ENCODE data around the gene TAGAP. TPM values are rescaled to one million over a fixed set of nuclear protein-coding genes. Genes with fewer than 3 reads are reported as not detected.

TAGAP gene
- polyA plus RNA-seq, 1 of the 3 experiments (the other 2 are of a cell fraction) = not detected

GRCh38 chr6:159061146-159061545 lies 16.4 kb upstream of the TAGAP start:
- Histone ChIP-seq H3K4me1 (ENCODE audit: control insufficient read depth in 1 of 2, insufficient read depth in 2 of 2, low read depth in 1 of 2, low read length in 1 of 2) (no peaks in the 10 kb centered on the region; a peak in 1 of 4 replicates), H4K20me1 (ENCODE audit: insufficient read depth) (no peaks in the 10 kb centered on the region), H3K4me2 (no peak overlapping the region), H3K27ac (ENCODE audit: low read depth in 2 of 2, low read length in 1 of 2) (no peak overlapping the region), H3F3A (replicated peaks; ENCODE audit: insufficient read depth) (no peaks in the 10 kb centered on the region), H3K36me3 (replicated peaks in 1 of 2; ENCODE audit: control insufficient read depth in 1 of 2, insufficient read depth in 2 of 2, low read length in 1 of 2) (no peaks in the 10 kb centered on the region), H3K27me3 (ENCODE audit: insufficient read depth) (peaks cover 33% of the 10 kb centered on the region; the same call in 1 of the 2 replicates), H3K79me2 (ENCODE audit: insufficient read depth) (no peaks in the 10 kb centered on the region), H2AFZ (ENCODE audit: low read depth) (no peak overlapping the region), H3K9me3 (no peaks in the 10 kb centered on the region), H3K4me3 (ENCODE audit: low read depth in 2 of 2, low read length in 1 of 2) (no peak overlapping the region), H3K9ac (no peak overlapping the region), H3K9me2 (no peaks in the 10 kb centered on the region)
- CTCF ChIA-PET = interaction anchor here (1.5 kb wide), 1 partner anchor 73 kb away, joined by 4 read pairs; no protein-coding TSS in a partner anchor
- no peak for TF ChIP-seq FOXJ3 (CRISPR knock-in tag; IDR thresholded peaks at IDR 0.05)
- TF ChIP-seq SIN3A (IDR thresholded peaks at IDR 0.05; ENCODE audit: borderline replicate concordance, low read depth, low read length) = no peak
- TF ChIP-seq SMC3 (IDR thresholded peaks at IDR 0.05; ENCODE audit: low read depth, low read length) = no peak
- TF ChIP-seq, protein P1, sequence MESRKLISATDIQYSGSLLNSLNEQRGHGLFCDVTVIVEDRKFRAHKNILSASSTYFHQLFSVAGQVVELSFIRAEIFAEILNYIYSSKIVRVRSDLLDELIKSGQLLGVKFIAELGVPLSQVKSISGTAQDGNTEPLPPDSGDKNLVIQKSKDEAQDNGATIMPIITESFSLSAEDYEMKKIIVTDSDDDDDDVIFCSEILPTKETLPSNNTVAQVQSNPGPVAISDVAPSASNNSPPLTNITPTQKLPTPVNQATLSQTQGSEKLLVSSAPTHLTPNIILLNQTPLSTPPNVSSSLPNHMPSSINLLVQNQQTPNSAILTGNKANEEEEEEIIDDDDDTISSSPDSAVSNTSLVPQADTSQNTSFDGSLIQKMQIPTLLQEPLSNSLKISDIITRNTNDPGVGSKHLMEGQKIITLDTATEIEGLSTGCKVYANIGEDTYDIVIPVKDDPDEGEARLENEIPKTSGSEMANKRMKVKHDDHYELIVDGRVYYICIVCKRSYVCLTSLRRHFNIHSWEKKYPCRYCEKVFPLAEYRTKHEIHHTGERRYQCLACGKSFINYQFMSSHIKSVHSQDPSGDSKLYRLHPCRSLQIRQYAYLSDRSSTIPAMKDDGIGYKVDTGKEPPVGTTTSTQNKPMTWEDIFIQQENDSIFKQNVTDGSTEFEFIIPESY (IDR thresholded peaks at IDR 0.05; ENCODE audit: borderline replicate concordance, low read depth) = no peak
- no peak for TF ChIP-seq RXRA (IDR thresholded peaks at IDR 0.05; ENCODE audit: borderline replicate concordance, low read depth)
- TF ChIP-seq RCOR1 (IDR thresholded peaks at IDR 0.05; ENCODE audit: low read length) = no peak
- no peak for TF ChIP-seq NRF1 (IDR thresholded peaks at IDR 0.05; ENCODE audit: low read depth, low read length)
- POLR2A ChIA-PET = no interaction called here
- 22% methylated on average over 7 of the region's 7 CpGs for WGBS (ENCODE audit: low lambda C conversion rate)
- no peak for DNase-seq

- Histone ChIP-seq H3K4me3 (ENCODE audit: low read depth in 2 of 2, low read length in 1 of 2) (no peak overlapping the region), H3K79me2 (ENCODE audit: insufficient read depth) (no peaks in the 10 kb centered on the region), H3K4me2 (no peak overlapping the region), H3K27me3 (ENCODE audit: insufficient read depth) (peaks cover 39% of the 10 kb centered on the region; the same call in 1 of the 2 replicates), H2AFZ (ENCODE audit: low read depth) (no peak overlapping the region), H3K27ac (ENCODE audit: low read depth in 2 of 2, low read length in 1 of 2) (no peak overlapping the region), H3K9me3 (no peaks in the 10 kb centered on the region), H3K9me2 (no peaks in the 10 kb centered on the region), H3F3A (replicated peaks; ENCODE audit: insufficient read depth) (no peaks in the 10 kb centered on the region), H3K36me3 (replicated peaks in 1 of 2; ENCODE audit: control insufficient read depth in 1 of 2, insufficient read depth in 2 of 2, low read length in 1 of 2) (no peaks in the 10 kb centered on the region), H3K4me1 (ENCODE audit: control insufficient read depth in 1 of 2, insufficient read depth in 2 of 2, low read depth in 1 of 2, low read length in 1 of 2) (no peaks in the 10 kb centered on the region; a peak in 1 of 4 replicates), H4K20me1 (ENCODE audit: insufficient read depth) (no peaks in the 10 kb centered on the region), H3K9ac (no peak overlapping the region)
- ChIA-PET POLR2A (no interaction called here), CTCF (interaction anchor here (1.1 to 1.5 kb wide), 4 partner anchors 16 to 75 kb away, joined by 3 to 5 read pairs (median 4); no protein-coding TSS in a partner anchor)
- WGBS (ENCODE audit: low lambda C conversion rate) = 44% methylated on average over 7 of the region's 7 CpGs
- DNase-seq = no peak
- TF ChIP-seq NFIC (IDR thresholded peaks at IDR 0.05; ENCODE audit: borderline replicate concordance) (no peak), FOSL2 (IDR thresholded peaks at IDR 0.05; ENCODE audit: borderline replicate concordance, low read depth) (no peak), EZH2phosphoT487 (IDR thresholded peaks at IDR 0.05; ENCODE audit: borderline replicate concordance, low read depth) (no peak), JUND (IDR thresholded peaks at IDR 0.05) (no peak), RCOR1 (IDR thresholded peaks at IDR 0.05; ENCODE audit: low read length) (no peak), POLR2AphosphoS5 (IDR thresholded peaks at IDR 0.05; ENCODE audit: low read depth, low read length) (no peak), NRF1 (IDR thresholded peaks at IDR 0.05; ENCODE audit: low read depth, low read length) (no peak), MEF2A (IDR thresholded peaks at IDR 0.05; ENCODE audit: borderline replicate concordance, low read depth) (no peak), SMC3 (IDR thresholded peaks at IDR 0.05; ENCODE audit: low read depth, low read length) (no peak), EP300 (IDR thresholded peaks at IDR 0.05; ENCODE audit: borderline replicate concordance in 1 of 2, low read depth in 1 of 2, low read length in 1 of 2) (no peak), CHD2 (IDR thresholded peaks at IDR 0.05; ENCODE audit: low read length, partially characterized antibody) (no peak), RFX5 (IDR thresholded peaks at IDR 0.05; ENCODE audit: low read length) (no peak), IRF3 (IDR thresholded peaks at IDR 0.05; ENCODE audit: low read depth, low read length) (no peak), MAX (IDR thresholded peaks at IDR 0.05; ENCODE audit: low read depth) (no peak), RXRA (IDR thresholded peaks at IDR 0.05; ENCODE audit: borderline replicate concordance, low read depth) (no peak)
- TF ChIP-seq, protein P1 (IDR thresholded peaks at IDR 0.05; ENCODE audit: borderline replicate concordance, low read depth) = no peak
- TF ChIP-seq, protein P2, sequence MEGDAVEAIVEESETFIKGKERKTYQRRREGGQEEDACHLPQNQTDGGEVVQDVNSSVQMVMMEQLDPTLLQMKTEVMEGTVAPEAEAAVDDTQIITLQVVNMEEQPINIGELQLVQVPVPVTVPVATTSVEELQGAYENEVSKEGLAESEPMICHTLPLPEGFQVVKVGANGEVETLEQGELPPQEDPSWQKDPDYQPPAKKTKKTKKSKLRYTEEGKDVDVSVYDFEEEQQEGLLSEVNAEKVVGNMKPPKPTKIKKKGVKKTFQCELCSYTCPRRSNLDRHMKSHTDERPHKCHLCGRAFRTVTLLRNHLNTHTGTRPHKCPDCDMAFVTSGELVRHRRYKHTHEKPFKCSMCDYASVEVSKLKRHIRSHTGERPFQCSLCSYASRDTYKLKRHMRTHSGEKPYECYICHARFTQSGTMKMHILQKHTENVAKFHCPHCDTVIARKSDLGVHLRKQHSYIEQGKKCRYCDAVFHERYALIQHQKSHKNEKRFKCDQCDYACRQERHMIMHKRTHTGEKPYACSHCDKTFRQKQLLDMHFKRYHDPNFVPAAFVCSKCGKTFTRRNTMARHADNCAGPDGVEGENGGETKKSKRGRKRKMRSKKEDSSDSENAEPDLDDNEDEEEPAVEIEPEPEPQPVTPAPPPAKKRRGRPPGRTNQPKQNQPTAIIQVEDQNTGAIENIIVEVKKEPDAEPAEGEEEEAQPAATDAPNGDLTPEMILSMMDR (IDR thresholded peaks at IDR 0.05) = no peak
Measured at GRCh38 chr6:159059885-159060506, 15.2 kb upstream of the TAGAP start.

All from SK-N-SH (cell line).